Measurements from ENCODE around the gene AUTS2.

DNA sequence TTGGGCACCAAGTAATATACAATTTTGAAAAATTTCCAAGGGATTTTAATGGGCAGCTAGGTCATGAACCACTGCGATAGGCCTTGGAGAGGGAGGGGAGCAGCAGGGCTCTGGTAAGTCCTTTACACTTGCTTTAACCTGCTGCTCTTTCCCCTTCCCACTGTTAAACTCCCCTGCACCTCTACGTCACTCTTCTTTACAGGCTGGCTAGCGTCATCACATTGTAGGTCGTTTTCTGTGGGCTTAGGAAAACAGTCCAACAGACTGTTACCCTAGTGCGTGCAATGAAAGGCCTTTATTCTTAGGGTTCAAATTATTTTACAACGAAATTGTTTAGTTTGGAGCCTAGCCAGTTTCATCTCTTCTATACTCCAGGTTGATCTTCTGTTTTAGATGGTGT lies 235.7 kb downstream of the AUTS2 start:
- TF ChIP-seq, protein P1, sequence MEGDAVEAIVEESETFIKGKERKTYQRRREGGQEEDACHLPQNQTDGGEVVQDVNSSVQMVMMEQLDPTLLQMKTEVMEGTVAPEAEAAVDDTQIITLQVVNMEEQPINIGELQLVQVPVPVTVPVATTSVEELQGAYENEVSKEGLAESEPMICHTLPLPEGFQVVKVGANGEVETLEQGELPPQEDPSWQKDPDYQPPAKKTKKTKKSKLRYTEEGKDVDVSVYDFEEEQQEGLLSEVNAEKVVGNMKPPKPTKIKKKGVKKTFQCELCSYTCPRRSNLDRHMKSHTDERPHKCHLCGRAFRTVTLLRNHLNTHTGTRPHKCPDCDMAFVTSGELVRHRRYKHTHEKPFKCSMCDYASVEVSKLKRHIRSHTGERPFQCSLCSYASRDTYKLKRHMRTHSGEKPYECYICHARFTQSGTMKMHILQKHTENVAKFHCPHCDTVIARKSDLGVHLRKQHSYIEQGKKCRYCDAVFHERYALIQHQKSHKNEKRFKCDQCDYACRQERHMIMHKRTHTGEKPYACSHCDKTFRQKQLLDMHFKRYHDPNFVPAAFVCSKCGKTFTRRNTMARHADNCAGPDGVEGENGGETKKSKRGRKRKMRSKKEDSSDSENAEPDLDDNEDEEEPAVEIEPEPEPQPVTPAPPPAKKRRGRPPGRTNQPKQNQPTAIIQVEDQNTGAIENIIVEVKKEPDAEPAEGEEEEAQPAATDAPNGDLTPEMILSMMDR (IDR thresholded peaks at IDR 0.05 in 8 of 11, conservative IDR thresholded peaks at IDR 0.05 in 3 of 11): no peak
- TF ChIP-seq POLR2A (IDR thresholded peaks at IDR 0.05): no peak
- no peak for TF ChIP-seq POLR2AphosphoS5 (IDR thresholded peaks at IDR 0.05)

Measured in spleen (tissue), 7 donors.